HepG2 (cell line): ENCODE results near the gene SPESP1. TPM values are rescaled to one million over a fixed set of nuclear protein-coding genes. Genes with fewer than 3 reads are reported as not detected.

Experiments used
- ATAC-seq: fragments of 200-7000 bp; cut with Tn5 transposase; 3 replicates; pipeline ENCODE4 v1.9.1; 2020; ENCODE audit warnings: mild to moderate bottlenecking, moderate library complexity
- BruUV-seq: library from RNA; stranded (reverse); fragments of 400-500 nt; replicated peaks from 2 replicates; lab custom pipeline; 2021; lab: Mats Ljungman, UMichigan
- CTCF ChIA-PET: fragments of 300-600 bp; formaldehyde crosslinking; extraction: SDS; loops from one replicate; lab custom pipeline; 2021; ENCODE audit warnings: low total read pairs, inconsistent platforms, low intra/inter-chr PET ratio; lab: Yijun Ruan, JAX
- POLR2A ChIA-PET: fragments of 350-600 bp; sonication (Branson Sonifier 250); formaldehyde crosslinking; loops from one replicate; lab custom pipeline; 2020; ENCODE audit warnings: antibody characterized with exemption, inconsistent platforms; lab: Yijun Ruan, JAX
- DNase-seq: peaks from one replicate; pipeline ENCODE4 v3.0.0-alpha.2; 2015; ENCODE audit warnings: low spot score
- FAIRE-seq: peaks from 3 replicates; lab custom pipeline; 2011; peaks lifted over from hg19 to GRCh38; lab: Jason Lieb, UNC
- H2AFZ ChIP-seq: one replicate; pipeline ENCODE4 v1.6.1; 2011; ENCODE audit warnings: low read length, inconsistent platforms
- H3K27ac ChIP-seq: fragments of 300-600 bp; 3 replicates; pipeline ENCODE4 v1.8.0; 2011; ENCODE audit warnings: mixed run types, mild to moderate bottlenecking, mixed read lengths, low read length, inconsistent platforms; ENCODE audit not compliant: insufficient read depth; ENCODE audit errors: extremely low read length
- H3K27me3 ChIP-seq, 2 experiments: fragments of 200-600 bp in 1 of 2; 2 replicates in 1 of 2; 3 replicates in 1 of 2; pipeline versions ENCODE4 v1.6.0 to v1.8.0; 2011; ENCODE audit warnings: low read length in 2 of 2, mild to moderate bottlenecking in 2 of 2, moderate library complexity in 2 of 2, inconsistent platforms in 1 of 2; ENCODE audit not compliant: insufficient read depth in 2 of 2, control insufficient read depth in 1 of 2
- H3K36me3 ChIP-seq, 2 experiments: fragments of 200-600 bp in 1 of 2; replicated peaks in 1 of 2; 2 replicates in 1 of 2; 3 replicates in 1 of 2; pipeline versions ENCODE4 v1.5.1 to v1.8.0; 2011; ENCODE audit warnings: low read length in 2 of 2, inconsistent platforms in 1 of 2; ENCODE audit not compliant: insufficient read depth in 2 of 2, control insufficient read depth in 1 of 2
- H3K4me1 ChIP-seq: 2 replicates; pipeline ENCODE4 v1.5.1; 2012; ENCODE audit warnings: low read length, inconsistent platforms; ENCODE audit not compliant: insufficient read depth
- H3K4me2 ChIP-seq: 2 replicates; pipeline ENCODE4 v1.6.0; 2011; ENCODE audit warnings: low read depth, low read length, inconsistent platforms
- H3K4me3 ChIP-seq, 3 experiments: fragments of 200-600 bp in 1 of 3; sonication (generic), shearing (Covaris generic) in 1 of 3; replicated peaks in 1 of 3; 2 replicates each; pipeline ENCODE4 v1.5.1; 2011 to 2016; ENCODE audit warnings: low read length in 3 of 3, inconsistent platforms in 2 of 3, low read depth in 2 of 3, mild to moderate bottlenecking in 2 of 3, control low read depth in 1 of 3, mixed read lengths in 1 of 3; ENCODE audit not compliant: insufficient read depth in 1 of 3
- H3K79me2 ChIP-seq: one replicate; pipeline ENCODE4 v1.6.1; 2011; ENCODE audit warnings: low read length, inconsistent platforms; ENCODE audit not compliant: insufficient read depth
- H3K9ac ChIP-seq: 2 replicates; pipeline ENCODE4 v1.6.0; 2011; ENCODE audit warnings: mild to moderate bottlenecking, low read depth, low read length, inconsistent platforms; ENCODE audit not compliant: insufficient read depth
- H3K9me3 ChIP-seq: 2 replicates; pipeline ENCODE4 v1.5.1; 2012; ENCODE audit warnings: mild to moderate bottlenecking, low read length
- H4K20me1 ChIP-seq: 2 replicates; pipeline ENCODE4 v1.6.0; 2011; ENCODE audit warnings: inconsistent platforms, mild to moderate bottlenecking, low read length, moderate library complexity; ENCODE audit not compliant: insufficient read depth
- DNMT3B ChIP-seq: conservative IDR thresholded peaks from 2 replicates; pipeline ENCODE4 v1.6.1; 2016; ENCODE audit warnings: missing biosample characterization, control low read depth
- FOXP1 ChIP-seq, 2 experiments: fragments of 450-650 bp in 1 of 2; IDR thresholded peaks; 2 replicates each; pipeline ENCODE4 v1.6.1; 2017 to 2018; ENCODE audit warnings: antibody characterized with exemption in 1 of 2
- HNF4A ChIP-seq: sonication (generic); formaldehyde crosslinking; IDR thresholded peaks from 2 replicates; pipeline ENCODE4 v1.4.0; 2020; ENCODE audit warnings: missing genetic modification reagents
- KDM5B ChIP-seq: sonication (generic); formaldehyde crosslinking; IDR thresholded peaks from 2 replicates; pipeline ENCODE4 v1.4.0; 2020; ENCODE audit warnings: missing genetic modification reagents, mild to moderate bottlenecking, borderline replicate concordance
- MAFK ChIP-seq, 2 experiments: IDR thresholded peaks in 1 of 2; conservative IDR thresholded peaks in 1 of 2; 2 replicates each; pipeline ENCODE4 v1.6.1; 2011; ENCODE audit warnings: improper control_type of control experiment in 2 of 2, low read length in 2 of 2
- MEF2D ChIP-seq: sonication (generic); formaldehyde crosslinking; IDR thresholded peaks from 2 replicates; pipeline ENCODE4 v1.5.1; 2020; ENCODE audit warnings: mild to moderate bottlenecking, missing genetic modification reagents
- NFKB2 ChIP-seq: sonication (generic); formaldehyde crosslinking; IDR thresholded peaks from 2 replicates; pipeline ENCODE4 v1.4.0; 2020; ENCODE audit warnings: missing genetic modification reagents, borderline replicate concordance
- SIN3A ChIP-seq: IDR thresholded peaks from 2 replicates; pipeline ENCODE4 v1.6.1; 2011; ENCODE audit warnings: low read depth, mild to moderate bottlenecking, control low read depth, low read length, borderline replicate concordance
- TBL1XR1 ChIP-seq: fragments of 150-350 bp; IDR thresholded peaks from 2 replicates; pipeline ENCODE4 v1.6.1; 2014; ENCODE audit warnings: borderline replicate concordance, low read length; ENCODE audit not compliant: partially characterized antibody
- TBX2 ChIP-seq: sonication (generic); formaldehyde crosslinking; IDR thresholded peaks from 2 replicates; pipeline ENCODE4 v1.5.0; 2020; ENCODE audit warnings: missing genetic modification reagents, mild to moderate bottlenecking, borderline replicate concordance
- ZNF263 ChIP-seq: sonication (generic); formaldehyde crosslinking; IDR thresholded peaks from 2 replicates; pipeline ENCODE4 v1.4.0; 2020; ENCODE audit warnings: missing genetic modification reagents
- ZNF431 ChIP-seq: sonication (generic); formaldehyde crosslinking; IDR thresholded peaks from 2 replicates; pipeline ENCODE4 v1.9.0; 2022; ENCODE audit warnings: missing genetic modification reagents, low read depth, mild to moderate bottlenecking, borderline replicate concordance
- ZNF792 ChIP-seq: IDR thresholded peaks from 2 replicates; pipeline ENCODE4 v1.6.1; 2016
- ZSCAN29 ChIP-seq: sonication (generic); formaldehyde crosslinking; conservative IDR thresholded peaks from 2 replicates; pipeline ENCODE4 v1.4.0; 2020; ENCODE audit warnings: mild to moderate bottlenecking, missing genetic modification reagents
- WGBS: methylation state at CpG from one replicate; pipeline ENCODE4 v1.1.6; 2017; ENCODE audit warnings: low lambda C conversion rate; 5-methylcytosine and 5-hydroxymethylcytosine counted together
- in situ Hi-C: cut with HindIII; loops from 2 replicates; pipeline ENCODE4 v1.10.0; 2017; ENCODE audit warnings: low pct_unique_long_range_greater_than_20kb; ENCODE audit not compliant: extremely low pct_ligation_motif_present
- intact Hi-C: fragments of 100-400 bp; cut with micrococcal nuclease; formaldehyde crosslinking; loops from one replicate; pipeline ENCODE4 v1.10.0; 2022; ENCODE audit not compliant: unreplicated experiment
- polyA plus RNA-seq, 8 experiments: library from polyadenylated mRNA; depleted of rRNA in 3 of 8; stranded (reverse) in 7 of 8; unstranded in 1 of 8; fragments of >200 nt; fragmentation: Illumina TruSeq in 4 of 8; extraction: Trizol in 4 of 8; gene quantifications; 2 replicates each; pipeline versions ENCODE4 v1.2.1 to v1.2.3, GENCODE V29; 2011 to 2016; ENCODE audit warnings: low read depth in 4 of 8, missing spikeins in 1 of 8, mixed read lengths in 1 of 8; ENCODE audit not compliant: insufficient read depth in 1 of 8
- total RNA-seq, 5 experiments: library from RNA; depleted of rRNA; stranded (reverse); fragments of >200 nt; fragmentation: Illumina TruSeq; extraction: Trizol; gene quantifications; 2 replicates each; pipeline ENCODE4 v1.2.3, GENCODE V29; 2016; ENCODE audit warnings: low read depth in 1 of 5
- TF ChIP-seq, protein P1 (sequence below): sonication (generic); formaldehyde crosslinking; conservative IDR thresholded peaks from 2 replicates; pipeline ENCODE4 v1.4.0; 2020; ENCODE audit warnings: missing genetic modification reagents

The SPESP1 gene
- total and polyA plus RNA-seq, 2 of the 13 experiments (the other 11 are each of a cell fraction or from before 2014, with no cell fraction given) = not detected

DNA sequence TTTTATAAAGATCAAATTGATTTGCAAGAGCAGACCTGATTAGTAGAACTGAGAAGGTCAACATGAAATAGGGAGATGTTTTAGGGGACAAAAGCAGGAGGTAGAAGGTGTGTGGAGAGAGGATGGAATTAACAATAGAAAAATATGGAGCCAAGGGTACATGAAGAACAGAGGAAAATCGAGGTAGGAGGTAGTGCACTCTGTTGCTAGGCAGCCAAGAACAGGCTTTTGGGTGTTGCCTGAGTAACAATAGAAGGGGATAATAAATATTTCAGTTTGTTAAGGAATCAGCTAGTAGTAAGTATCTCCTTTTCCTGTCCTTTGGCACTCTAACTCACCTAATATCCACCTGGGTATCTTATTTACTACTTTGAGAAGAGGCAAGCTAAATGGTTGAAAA, 9.2 kb downstream of the SPESP1 start (continued):
- TF ChIP-seq TBX2 (CRISPR knock-in tag) (no peak), KDM5B (no peak), HNF4A (no peak), ZNF263 (CRISPR knock-in tag) (no peak), NFKB2 (no peak), MEF2D (CRISPR knock-in tag) (no peak), TBL1XR1 (no peak)
- TF ChIP-seq, protein P1, sequence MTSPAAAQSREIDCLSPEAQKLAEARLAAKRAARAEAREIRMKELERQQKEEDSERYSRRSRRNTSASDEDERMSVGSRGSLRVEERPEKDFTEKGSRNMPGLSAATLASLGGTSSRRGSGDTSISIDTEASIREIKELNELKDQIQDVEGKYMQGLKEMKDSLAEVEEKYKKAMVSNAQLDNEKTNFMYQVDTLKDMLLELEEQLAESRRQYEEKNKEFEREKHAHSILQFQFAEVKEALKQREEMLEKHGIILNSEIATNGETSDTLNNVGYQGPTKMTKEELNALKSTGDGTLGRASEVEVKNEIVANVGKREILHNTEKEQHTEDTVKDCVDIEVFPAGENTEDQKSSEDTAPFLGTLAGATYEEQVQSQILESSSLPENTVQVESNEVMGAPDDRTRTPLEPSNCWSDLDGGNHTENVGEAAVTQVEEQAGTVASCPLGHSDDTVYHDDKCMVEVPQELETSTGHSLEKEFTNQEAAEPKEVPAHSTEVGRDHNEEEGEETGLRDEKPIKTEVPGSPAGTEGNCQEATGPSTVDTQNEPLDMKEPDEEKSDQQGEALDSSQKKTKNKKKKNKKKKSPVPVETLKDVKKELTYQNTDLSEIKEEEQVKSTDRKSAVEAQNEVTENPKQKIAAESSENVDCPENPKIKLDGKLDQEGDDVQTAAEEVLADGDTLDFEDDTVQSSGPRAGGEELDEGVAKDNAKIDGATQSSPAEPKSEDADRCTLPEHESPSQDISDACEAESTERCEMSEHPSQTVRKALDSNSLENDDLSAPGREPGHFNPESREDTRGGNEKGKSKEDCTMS (CRISPR knock-in tag) = no peak

DNA sequence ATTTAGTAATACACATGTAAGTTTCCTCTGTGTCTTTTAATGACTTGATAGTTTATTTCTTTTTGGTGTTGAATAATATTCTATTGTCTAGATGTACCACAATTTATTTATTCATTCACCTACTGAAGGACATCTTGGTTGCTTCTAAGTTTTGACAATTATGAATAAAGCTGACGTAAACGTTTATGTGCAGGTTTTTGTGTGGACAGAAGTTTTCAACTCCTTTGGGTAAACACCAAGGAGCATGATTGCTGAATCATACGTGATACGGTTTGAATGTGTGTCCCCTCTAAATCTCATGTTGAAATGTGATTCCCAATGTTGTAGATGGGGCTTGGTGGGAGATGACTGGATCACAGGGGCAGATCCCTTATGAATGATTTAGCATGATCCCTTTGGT, 21.5 kb downstream of the SPESP1 start:
- Histone ChIP-seq H4K20me1 (no peaks in the 10 kb centered on the region), H3K4me2 (no peak overlapping the region), H3K27ac (no peak overlapping the region), H3K27me3 (no peaks in the 10 kb centered on the region; a peak in 1 of 5 replicates), H2AFZ (no peak overlapping the region), H3K9ac (no peak overlapping the region), H3K4me1 (no peaks in the 10 kb centered on the region), H3K36me3 (no peaks in the 10 kb centered on the region), H3K4me3 (no peak overlapping the region), H3K9me3 (no peaks in the 10 kb centered on the region), H3K79me2 (no peaks in the 10 kb centered on the region)
- WGBS = 19% methylated on average over 4 of the region's 4 CpGs
- ChIA-PET CTCF (no interaction called here), POLR2A (no interaction called here)
- TF ChIP-seq ZNF431 (CRISPR knock-in tag) (no peak), DNMT3B (CRISPR knock-in tag) (no peak), FOXP1 (IDR thresholded peaks at IDR 0.05) (no peak), FOXP1 (CRISPR knock-in tag; IDR thresholded peaks at IDR 0.05) (no peak), SIN3A (no peak), ZSCAN29 (CRISPR knock-in tag) (no peak), ZNF792 (CRISPR knock-in tag) (no peak), MAFK (conservative IDR thresholded peaks at IDR 0.05 in 1 of 2, IDR thresholded peaks at IDR 0.05 in 1 of 2; ENCODE audit: low read length in 2 of 2) (peak in 1 of 2 experiments; percentile 47; a peak in 2 of 4 replicates)
- no TSS peak for BruUV-seq
- in situ Hi-C loops (no loop called here), intact Hi-C loops (no loop called here)
- no peak for FAIRE-seq
- ATAC-seq = no peak
- DNase-seq = no peak
